D721Med (cell line): ENCODE results near the gene ZNF484.
"Not testable (repeated sequence)": the region's sequence is repeated elsewhere in the genome, so short reads cannot be mapped to it uniquely, and the experiment has no call there.

Experiments
- DNase-seq: peaks from one replicate; pipeline ENCODE4 v3.0.0; 2011; ENCODE audit warnings: low spot score; ENCODE audit not compliant: insufficient read length
- FAIRE-seq: peaks from 2 replicates; lab custom pipeline; 2011; peaks lifted over from hg19 to GRCh38; lab: Jason Lieb, UNC
- TF ChIP-seq, protein P1 (sequence below): IDR thresholded peaks from 2 replicates; pipeline ENCODE4 v1.5.1; 2012; ENCODE audit warnings: mild to moderate bottlenecking, control low read depth; ENCODE audit not compliant: insufficient read depth; ENCODE audit errors: missing control alignments

Gene ZNF484

DNA sequence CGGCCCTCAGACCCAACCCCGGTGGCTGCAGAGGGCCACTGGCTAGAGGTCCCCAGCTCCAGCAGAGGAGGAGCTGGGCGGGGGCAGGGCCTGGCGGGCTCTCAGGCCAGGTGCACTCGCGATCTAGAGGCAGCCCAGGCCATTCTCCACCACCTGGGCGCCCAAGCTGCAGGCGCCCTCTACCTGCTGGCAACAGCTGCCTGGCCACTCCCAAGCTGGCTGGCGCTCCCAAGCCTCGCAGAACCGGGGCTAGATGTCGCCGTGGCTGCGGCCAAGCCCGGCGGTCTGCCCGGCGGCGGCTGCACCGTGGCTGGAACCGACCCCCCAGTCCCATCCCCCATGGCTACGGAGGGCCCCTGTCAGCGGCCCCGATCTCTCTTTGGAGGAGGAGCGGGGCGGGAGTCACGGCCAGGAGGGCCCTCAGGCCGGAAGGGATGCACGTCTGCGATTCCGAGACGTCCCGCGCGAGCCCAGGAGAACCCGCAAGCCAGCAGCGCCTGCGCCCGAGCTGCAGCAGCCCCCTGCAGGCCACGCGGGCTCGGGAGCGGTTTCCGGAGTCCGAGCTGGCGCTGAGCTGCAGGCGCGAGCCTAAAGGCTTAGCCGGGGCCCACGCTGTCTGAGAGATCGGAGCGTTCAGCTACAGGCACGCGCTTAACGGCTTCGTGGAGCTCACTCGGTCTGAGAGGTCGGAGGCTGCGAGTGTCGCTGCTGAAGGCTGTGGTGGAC, 68.9 kb downstream of the ZNF484 start:
- FAIRE-seq (no peak), DNase-seq (peak; percentile 52)

DNA sequence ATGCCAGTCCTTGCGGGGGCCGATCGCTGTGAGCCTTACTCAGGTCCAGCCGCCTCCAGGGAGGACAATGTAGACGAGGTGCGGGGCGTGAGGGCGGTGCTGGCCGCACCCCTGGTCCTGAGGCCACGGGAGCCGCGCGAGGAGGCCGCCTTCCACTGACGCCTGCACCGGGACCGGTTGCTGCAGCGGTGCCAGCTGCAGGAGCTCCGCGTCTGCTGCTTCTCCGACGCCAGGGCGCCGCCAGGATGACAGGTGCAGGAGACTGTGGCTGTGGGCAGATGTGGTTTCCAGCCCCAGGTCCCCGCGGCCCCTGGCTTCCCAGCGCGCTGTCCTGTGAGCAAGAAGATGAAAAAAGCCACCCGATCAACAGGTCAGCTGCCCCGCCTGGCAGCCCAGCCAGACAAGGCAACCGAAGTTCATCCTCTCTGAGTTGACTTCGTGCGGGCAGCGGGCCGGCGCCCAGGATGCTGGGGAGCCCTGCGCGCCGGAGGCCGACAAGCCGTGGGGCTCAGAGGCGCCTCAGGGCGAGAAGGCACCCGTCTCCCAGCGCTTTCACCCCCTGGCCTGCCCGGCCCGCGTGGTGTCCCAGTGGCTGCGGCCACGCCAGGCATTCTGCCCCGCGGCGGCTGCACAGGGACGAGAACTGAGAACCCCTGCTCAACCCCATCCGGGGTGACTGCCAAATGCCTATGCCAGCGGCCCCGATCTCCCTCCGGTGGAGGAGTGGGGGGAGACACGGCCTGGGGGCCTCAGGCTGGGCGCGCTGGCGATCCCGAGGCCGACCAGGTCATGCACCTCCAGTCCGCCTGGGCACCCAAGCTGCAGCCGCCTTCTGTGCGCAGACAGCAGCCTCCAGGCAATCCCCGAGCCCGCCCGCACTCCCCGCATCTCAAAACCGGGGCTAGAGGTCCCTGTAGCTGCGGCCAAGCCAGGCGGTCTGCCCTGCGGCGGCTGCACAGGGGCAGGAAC, 69.8 kb downstream of the ZNF484 start:
- TF ChIP-seq, protein P1, sequence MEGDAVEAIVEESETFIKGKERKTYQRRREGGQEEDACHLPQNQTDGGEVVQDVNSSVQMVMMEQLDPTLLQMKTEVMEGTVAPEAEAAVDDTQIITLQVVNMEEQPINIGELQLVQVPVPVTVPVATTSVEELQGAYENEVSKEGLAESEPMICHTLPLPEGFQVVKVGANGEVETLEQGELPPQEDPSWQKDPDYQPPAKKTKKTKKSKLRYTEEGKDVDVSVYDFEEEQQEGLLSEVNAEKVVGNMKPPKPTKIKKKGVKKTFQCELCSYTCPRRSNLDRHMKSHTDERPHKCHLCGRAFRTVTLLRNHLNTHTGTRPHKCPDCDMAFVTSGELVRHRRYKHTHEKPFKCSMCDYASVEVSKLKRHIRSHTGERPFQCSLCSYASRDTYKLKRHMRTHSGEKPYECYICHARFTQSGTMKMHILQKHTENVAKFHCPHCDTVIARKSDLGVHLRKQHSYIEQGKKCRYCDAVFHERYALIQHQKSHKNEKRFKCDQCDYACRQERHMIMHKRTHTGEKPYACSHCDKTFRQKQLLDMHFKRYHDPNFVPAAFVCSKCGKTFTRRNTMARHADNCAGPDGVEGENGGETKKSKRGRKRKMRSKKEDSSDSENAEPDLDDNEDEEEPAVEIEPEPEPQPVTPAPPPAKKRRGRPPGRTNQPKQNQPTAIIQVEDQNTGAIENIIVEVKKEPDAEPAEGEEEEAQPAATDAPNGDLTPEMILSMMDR, result no peak
- FAIRE-seq, result no peak
- DNase-seq, result no peak

More for the DNA sequence above, 68.9 kb downstream of the ZNF484 start:
- TF ChIP-seq, protein P1, result peak; percentile 6

DNA sequence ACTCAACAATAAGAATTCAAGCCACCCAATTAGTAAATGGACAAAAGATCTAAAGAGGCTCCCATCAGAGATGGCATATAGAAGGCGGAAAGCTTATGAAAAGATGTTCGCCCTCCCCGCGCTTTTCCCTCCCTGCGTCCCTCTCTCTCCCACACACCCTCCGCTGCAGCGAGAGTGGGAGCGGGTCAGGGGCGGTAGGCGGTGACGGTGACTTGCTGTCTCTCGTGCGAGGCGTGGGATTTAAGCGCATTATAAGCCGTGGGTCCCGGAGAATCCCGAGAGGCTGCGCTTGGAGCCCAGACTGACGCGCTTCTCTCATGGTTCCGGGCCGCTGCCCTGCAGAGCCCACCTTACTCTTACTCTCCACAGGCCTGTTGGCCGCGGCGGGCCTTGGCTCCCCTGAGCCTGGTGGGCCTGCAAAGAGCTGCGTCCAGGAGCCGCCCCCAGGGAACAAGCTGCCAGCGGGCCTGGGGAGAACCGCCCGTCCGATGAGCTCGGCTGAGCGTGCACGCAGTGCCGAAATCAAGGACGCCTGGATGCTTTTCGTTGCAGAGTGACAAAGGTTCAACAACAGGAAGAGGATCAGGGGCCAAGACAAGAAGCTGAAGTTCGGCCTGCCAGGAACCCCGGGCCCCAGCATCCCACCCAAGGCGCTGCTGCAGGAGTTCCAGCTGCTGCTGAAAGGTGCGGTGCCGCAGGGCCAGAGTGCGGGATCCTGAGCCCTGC, 70.6 kb downstream of the ZNF484 start:
- TF ChIP-seq, protein P1, result no peak
- DNase-seq, result no peak
- no peak for FAIRE-seq

DNA sequence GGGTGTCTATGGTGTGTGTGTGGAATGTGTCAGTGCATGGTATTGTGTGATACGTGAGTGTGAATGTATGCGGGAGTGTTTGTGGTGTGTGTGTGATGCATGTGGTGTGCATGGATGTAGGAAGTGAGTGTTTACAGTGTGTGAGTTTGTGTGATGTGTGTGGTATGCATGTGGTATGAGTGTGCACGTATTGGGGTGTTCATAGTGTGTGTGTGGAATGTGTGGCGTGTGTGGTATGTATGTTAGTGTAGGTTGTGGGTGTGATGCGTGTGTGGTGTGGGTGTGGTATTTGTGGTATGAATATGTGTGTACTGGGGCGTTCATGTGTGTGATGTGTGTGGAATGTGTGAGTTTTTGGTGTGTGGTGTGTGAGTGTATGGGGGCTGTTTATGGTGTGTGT, 73.1 kb downstream of the ZNF484 start:
- FAIRE-seq (no peak), DNase-seq (no peak)
- TF ChIP-seq, protein P1, result no peak

DNA sequence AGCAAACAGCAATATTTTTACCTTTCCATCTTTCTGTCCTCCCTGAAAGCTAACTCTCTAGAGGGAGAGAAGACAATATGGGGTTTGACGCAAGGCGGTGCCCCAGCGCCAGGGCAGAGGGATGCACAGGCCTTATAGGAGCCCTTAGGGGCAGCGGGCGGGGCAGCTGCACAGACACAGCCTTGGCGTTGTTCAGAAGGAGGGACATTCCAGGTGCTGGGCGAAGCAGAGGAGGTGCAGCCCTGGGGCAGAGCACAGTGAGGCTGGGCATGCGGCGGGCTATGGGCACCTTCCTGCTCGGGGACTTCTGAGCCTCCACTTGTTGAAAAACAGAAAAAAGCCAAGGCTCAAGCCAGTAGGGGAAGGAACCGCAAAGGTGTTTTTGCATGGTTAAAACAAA, 79.5 kb downstream of the ZNF484 start:
- TF ChIP-seq, protein P1, result no peak
- DNase-seq (no peak), FAIRE-seq (no peak)

GRCh38 chr9:92796337-92796804, 81.5 kb downstream of the ZNF484 start:
- not testable (repeated sequence) for FAIRE-seq, DNase-seq
